Smooth muscle cell (in vitro differentiated cells): Measurements from ENCODE around the gene FLYWCH2. TPM values are rescaled to one million over a fixed set of nuclear protein-coding genes. Genes with fewer than 3 reads are reported as not detected.

Experiments used
- DNase-seq: peaks from one replicate; lab custom pipeline; 2025; ENCODE audit not compliant: unreplicated experiment; lab: John Stamatoyannopoulos, UW
- H2AFZ ChIP-seq: fragments of 200-600 bp; sonication (generic); 2 replicates; pipeline ENCODE4 v1.6.0; 2016; ENCODE audit warnings: antibody characterized with exemption, low read depth, mild to moderate bottlenecking
- H3F3A ChIP-seq: fragments of 200-600 bp; sonication (generic); 2 replicates; pipeline ENCODE4 v1.6.0; 2017; ENCODE audit warnings: antibody characterized with exemption, low read depth
- H3K27ac ChIP-seq: fragments of 200-600 bp; sonication (generic); 2 replicates; pipeline ENCODE4 v1.5.1; 2016; ENCODE audit warnings: low read depth, mild to moderate bottlenecking
- H3K27me3 ChIP-seq: fragments of 200-600 bp; sonication (generic); 2 replicates; pipeline ENCODE4 v1.6.1; 2016; ENCODE audit warnings: low read depth, mild to moderate bottlenecking
- H3K36me3 ChIP-seq: fragments of 200-600 bp; sonication (generic); 2 replicates; pipeline ENCODE4 v1.5.1; 2016; ENCODE audit warnings: low read depth
- H3K4me1 ChIP-seq: fragments of 200-600 bp; sonication (generic); 2 replicates; pipeline ENCODE4 v1.5.1; 2016; ENCODE audit warnings: low read depth
- H3K4me2 ChIP-seq: fragments of 200-600 bp; sonication (generic); 2 replicates; pipeline ENCODE4 v1.6.0; 2016; ENCODE audit warnings: mild to moderate bottlenecking
- H3K4me3 ChIP-seq: fragments of 200-600 bp; sonication (generic); 2 replicates; pipeline ENCODE4 v1.5.1; 2016; ENCODE audit warnings: mild to moderate bottlenecking
- H3K79me2 ChIP-seq: fragments of 200-600 bp; sonication (generic); 2 replicates; pipeline ENCODE4 v1.6.0; 2016; ENCODE audit warnings: low read depth, mild to moderate bottlenecking
- H3K9ac ChIP-seq: fragments of 200-600 bp; sonication (generic); 2 replicates; pipeline ENCODE4 v1.6.0; 2016; ENCODE audit warnings: low read depth
- H3K9me3 ChIP-seq: fragments of 200-600 bp; sonication (generic); replicated peaks from 2 replicates; pipeline ENCODE4 v1.5.1; 2016; ENCODE audit warnings: low read depth
- H4K20me1 ChIP-seq: fragments of 200-600 bp; sonication (generic); 2 replicates; pipeline ENCODE4 v1.6.0; 2016; ENCODE audit warnings: low read depth
- WGBS: methylation state at CpG from one replicate; pipeline ENCODE4 v1.1.7; 2016; ENCODE audit warnings: low lambda C conversion rate; 5-methylcytosine and 5-hydroxymethylcytosine counted together
- polyA plus RNA-seq: library from polyadenylated mRNA; unstranded; fragments of >200 nt; fragmentation: Nextera tagmentation; extraction: Ambion mirVana; gene quantifications from 2 replicates; pipeline ENCODE4 v1.2.1, GENCODE V29; 2016
- total RNA-seq: library from RNA; depleted of rRNA; stranded (reverse); fragments of >200 nt; gene quantifications from 2 replicates; pipeline ENCODE4 v1.2.3, GENCODE V29; 2014
- TF ChIP-seq, protein P1 (sequence below): fragments of 200-600 bp; sonication (generic); IDR thresholded peaks from 2 replicates; pipeline ENCODE4 v1.5.1; 2017; ENCODE audit warnings: borderline replicate concordance, mild to moderate bottlenecking, antibody characterized with exemption; ENCODE audit not compliant: insufficient read depth, poor library complexity, severe bottlenecking

The FLYWCH2 gene
- total and polyA plus RNA-seq, 2 experiments from 2014 or later = 31.7 to 52.7 TPM

GRCh38 chr16:2839650-2840450, 43.2 kb upstream of the FLYWCH2 start:
- Histone ChIP-seq H3K4me2 (no peak overlapping the region), H3K27me3 (no peaks in the 10 kb centered on the region), H4K20me1 (no peaks in the 10 kb centered on the region), H3K9me3 (no peaks in the 10 kb centered on the region), H3K79me2 (no peaks in the 10 kb centered on the region), H3K4me3 (no peak overlapping the region), H3K9ac (no peak overlapping the region), H3F3A (peaks cover 7% of the 10 kb centered on the region), H3K4me1 (no peaks in the 10 kb centered on the region), H3K27ac (no peak overlapping the region), H2AFZ (no peak overlapping the region), H3K36me3 (no peaks in the 10 kb centered on the region)
- TF ChIP-seq, protein P1, sequence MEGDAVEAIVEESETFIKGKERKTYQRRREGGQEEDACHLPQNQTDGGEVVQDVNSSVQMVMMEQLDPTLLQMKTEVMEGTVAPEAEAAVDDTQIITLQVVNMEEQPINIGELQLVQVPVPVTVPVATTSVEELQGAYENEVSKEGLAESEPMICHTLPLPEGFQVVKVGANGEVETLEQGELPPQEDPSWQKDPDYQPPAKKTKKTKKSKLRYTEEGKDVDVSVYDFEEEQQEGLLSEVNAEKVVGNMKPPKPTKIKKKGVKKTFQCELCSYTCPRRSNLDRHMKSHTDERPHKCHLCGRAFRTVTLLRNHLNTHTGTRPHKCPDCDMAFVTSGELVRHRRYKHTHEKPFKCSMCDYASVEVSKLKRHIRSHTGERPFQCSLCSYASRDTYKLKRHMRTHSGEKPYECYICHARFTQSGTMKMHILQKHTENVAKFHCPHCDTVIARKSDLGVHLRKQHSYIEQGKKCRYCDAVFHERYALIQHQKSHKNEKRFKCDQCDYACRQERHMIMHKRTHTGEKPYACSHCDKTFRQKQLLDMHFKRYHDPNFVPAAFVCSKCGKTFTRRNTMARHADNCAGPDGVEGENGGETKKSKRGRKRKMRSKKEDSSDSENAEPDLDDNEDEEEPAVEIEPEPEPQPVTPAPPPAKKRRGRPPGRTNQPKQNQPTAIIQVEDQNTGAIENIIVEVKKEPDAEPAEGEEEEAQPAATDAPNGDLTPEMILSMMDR = no peak
- DNase-seq = no peak
- WGBS = 92% methylated on average over 15 of the region's 15 CpGs

GRCh38 chr16:2840914-2841313, 42.1 kb upstream of the FLYWCH2 start:
- Histone ChIP-seq H3K4me1 (no peaks in the 10 kb centered on the region), H3K9ac (no peak overlapping the region), H3K27ac (no peak overlapping the region), H2AFZ (no peak overlapping the region), H4K20me1 (no peaks in the 10 kb centered on the region), H3K4me2 (no peak overlapping the region), H3K36me3 (no peaks in the 10 kb centered on the region), H3F3A (peaks cover 7% of the 10 kb centered on the region), H3K9me3 (no peaks in the 10 kb centered on the region), H3K27me3 (no peaks in the 10 kb centered on the region), H3K4me3 (no peak overlapping the region), H3K79me2 (no peaks in the 10 kb centered on the region)
- WGBS = 89% methylated on average over 11 of the region's 12 CpGs
- no peak for DNase-seq
- TF ChIP-seq, protein P1 = no peak

GRCh38 chr16:2841606-2842339, 41.2 kb upstream of the FLYWCH2 start:
- H3K4me2 ChIP-seq = no peak overlapping the region
- no peak overlapping the region for H2AFZ ChIP-seq
- TF ChIP-seq, protein P1 = no peak
- no peak overlapping the region for H3K4me3 ChIP-seq
- H3K27me3 ChIP-seq = no peaks in the 10 kb centered on the region
- no peak overlapping the region for H3K27ac ChIP-seq
- no peak overlapping the region for H3K9ac ChIP-seq
- no peaks in the 10 kb centered on the region for H3K79me2 ChIP-seq
- 87% methylated on average over 18 of the region's 18 CpGs for WGBS
- no peaks in the 10 kb centered on the region for H3K4me1 ChIP-seq
- peaks cover 4% of the 10 kb centered on the region for H3F3A ChIP-seq
- no peaks in the 10 kb centered on the region for H3K36me3 ChIP-seq
- no peaks in the 10 kb centered on the region for H3K9me3 ChIP-seq
- H4K20me1 ChIP-seq = no peaks in the 10 kb centered on the region
- no peak for DNase-seq
